HepG2 (cell line): ENCODE data around the gene ARHGAP15. TPM values are rescaled to one million over a fixed set of nuclear protein-coding genes. Genes with fewer than 3 reads are reported as not detected.

ENCODE experiments used
- ATAC-seq: fragments of 200-7000 bp; cut with Tn5 transposase; 3 replicates; pipeline ENCODE4 v1.9.1; 2020; ENCODE audit warnings: mild to moderate bottlenecking, moderate library complexity
- BruUV-seq: library from RNA; stranded (reverse); fragments of 400-500 nt; replicated peaks from 2 replicates; lab custom pipeline; 2021; lab: Mats Ljungman, UMichigan
- CTCF ChIA-PET: fragments of 300-600 bp; formaldehyde crosslinking; extraction: SDS; loops from one replicate; lab custom pipeline; 2021; ENCODE audit warnings: low total read pairs, inconsistent platforms, low intra/inter-chr PET ratio; lab: Yijun Ruan, JAX
- POLR2A ChIA-PET: fragments of 350-600 bp; sonication (Branson Sonifier 250); formaldehyde crosslinking; loops from one replicate; lab custom pipeline; 2020; ENCODE audit warnings: antibody characterized with exemption, inconsistent platforms; lab: Yijun Ruan, JAX
- DNase-seq: peaks from one replicate; pipeline ENCODE4 v3.0.0-alpha.2; 2015; ENCODE audit warnings: low spot score
- FAIRE-seq: peaks from 3 replicates; lab custom pipeline; 2011; peaks lifted over from hg19 to GRCh38; lab: Jason Lieb, UNC
- H2AFZ ChIP-seq: one replicate; pipeline ENCODE4 v1.6.1; 2011; ENCODE audit warnings: low read length, inconsistent platforms
- H3K27ac ChIP-seq: fragments of 300-600 bp; 3 replicates; pipeline ENCODE4 v1.8.0; 2011; ENCODE audit warnings: mixed run types, mild to moderate bottlenecking, mixed read lengths, low read length, inconsistent platforms; ENCODE audit not compliant: insufficient read depth; ENCODE audit errors: extremely low read length
- H3K27me3 ChIP-seq, 2 experiments: fragments of 200-600 bp in 1 of 2; 2 replicates in 1 of 2; 3 replicates in 1 of 2; pipeline versions ENCODE4 v1.6.0 to v1.8.0; 2011; ENCODE audit warnings: low read length in 2 of 2, mild to moderate bottlenecking in 2 of 2, moderate library complexity in 2 of 2, inconsistent platforms in 1 of 2; ENCODE audit not compliant: insufficient read depth in 2 of 2, control insufficient read depth in 1 of 2
- H3K36me3 ChIP-seq, 2 experiments: fragments of 200-600 bp in 1 of 2; replicated peaks in 1 of 2; 2 replicates in 1 of 2; 3 replicates in 1 of 2; pipeline versions ENCODE4 v1.5.1 to v1.8.0; 2011; ENCODE audit warnings: low read length in 2 of 2, inconsistent platforms in 1 of 2; ENCODE audit not compliant: insufficient read depth in 2 of 2, control insufficient read depth in 1 of 2
- H3K4me1 ChIP-seq: 2 replicates; pipeline ENCODE4 v1.5.1; 2012; ENCODE audit warnings: low read length, inconsistent platforms; ENCODE audit not compliant: insufficient read depth
- H3K4me2 ChIP-seq: 2 replicates; pipeline ENCODE4 v1.6.0; 2011; ENCODE audit warnings: low read depth, low read length, inconsistent platforms
- H3K4me3 ChIP-seq, 3 experiments: fragments of 200-600 bp in 1 of 3; sonication (generic), shearing (Covaris generic) in 1 of 3; replicated peaks in 1 of 3; 2 replicates each; pipeline ENCODE4 v1.5.1; 2011 to 2016; ENCODE audit warnings: low read length in 3 of 3, inconsistent platforms in 2 of 3, low read depth in 2 of 3, mild to moderate bottlenecking in 2 of 3, control low read depth in 1 of 3, mixed read lengths in 1 of 3; ENCODE audit not compliant: insufficient read depth in 1 of 3
- H3K79me2 ChIP-seq: one replicate; pipeline ENCODE4 v1.6.1; 2011; ENCODE audit warnings: low read length, inconsistent platforms; ENCODE audit not compliant: insufficient read depth
- H3K9ac ChIP-seq: 2 replicates; pipeline ENCODE4 v1.6.0; 2011; ENCODE audit warnings: mild to moderate bottlenecking, low read depth, low read length, inconsistent platforms; ENCODE audit not compliant: insufficient read depth
- H3K9me3 ChIP-seq: 2 replicates; pipeline ENCODE4 v1.5.1; 2012; ENCODE audit warnings: mild to moderate bottlenecking, low read length
- H4K20me1 ChIP-seq: 2 replicates; pipeline ENCODE4 v1.6.0; 2011; ENCODE audit warnings: inconsistent platforms, mild to moderate bottlenecking, low read length, moderate library complexity; ENCODE audit not compliant: insufficient read depth
- HNF4A ChIP-seq: sonication (generic); formaldehyde crosslinking; IDR thresholded peaks from 2 replicates; pipeline ENCODE4 v1.4.0; 2020; ENCODE audit warnings: missing genetic modification reagents
- KDM4B ChIP-seq: sonication (generic); formaldehyde crosslinking; IDR thresholded peaks from 2 replicates; pipeline ENCODE4 v1.4.0; 2020; ENCODE audit warnings: missing genetic modification reagents
- KLF12 ChIP-seq: sonication (generic); formaldehyde crosslinking; IDR thresholded peaks from 2 replicates; pipeline ENCODE4 v1.4.0; 2020; ENCODE audit warnings: missing genetic modification reagents, borderline replicate concordance
- KLF13 ChIP-seq: sonication (generic); formaldehyde crosslinking; IDR thresholded peaks from 2 replicates; pipeline ENCODE4 v1.4.0; 2020; ENCODE audit warnings: mild to moderate bottlenecking, missing genetic modification reagents
- MZF1 ChIP-seq: sonication (generic); formaldehyde crosslinking; IDR thresholded peaks from 2 replicates; pipeline ENCODE4 v1.8.1; 2023; ENCODE audit warnings: mild to moderate bottlenecking, missing genetic modification reagents, borderline replicate concordance
- PAF1 ChIP-seq: IDR thresholded peaks from 2 replicates; pipeline ENCODE4 v1.6.1; 2016; ENCODE audit warnings: missing genetic modification reagents, missing compliant biosample characterization
- RBAK ChIP-seq: sonication (generic); formaldehyde crosslinking; IDR thresholded peaks from 2 replicates; pipeline ENCODE4 v1.5.1; 2020; ENCODE audit warnings: mild to moderate bottlenecking, missing genetic modification reagents
- ZBTB38 ChIP-seq: sonication (generic); formaldehyde crosslinking; IDR thresholded peaks from 2 replicates; pipeline ENCODE4 v1.5.1; 2020; ENCODE audit warnings: mild to moderate bottlenecking, missing genetic modification reagents
- ZFP41 ChIP-seq: sonication (generic); formaldehyde crosslinking; IDR thresholded peaks from 2 replicates; pipeline ENCODE4 v1.4.0; 2020; ENCODE audit warnings: mild to moderate bottlenecking, missing genetic modification reagents, borderline replicate concordance
- ZNF282 ChIP-seq: fragments of 450-650 bp; IDR thresholded peaks from 2 replicates; pipeline ENCODE4 v1.6.1; 2018; ENCODE audit not compliant: partially characterized antibody
- ZNF891 ChIP-seq: sonication (generic); formaldehyde crosslinking; IDR thresholded peaks from 2 replicates; pipeline ENCODE4 v1.5.0; 2020; ENCODE audit warnings: mild to moderate bottlenecking, missing genetic modification reagents
- in situ Hi-C: cut with HindIII; loops from 2 replicates; pipeline ENCODE4 v1.10.0; 2017; ENCODE audit warnings: low pct_unique_long_range_greater_than_20kb; ENCODE audit not compliant: extremely low pct_ligation_motif_present
- intact Hi-C: fragments of 100-400 bp; cut with micrococcal nuclease; formaldehyde crosslinking; loops from one replicate; pipeline ENCODE4 v1.10.0; 2022; ENCODE audit not compliant: unreplicated experiment
- polyA plus RNA-seq, 8 experiments: library from polyadenylated mRNA; depleted of rRNA in 3 of 8; stranded (reverse) in 7 of 8; unstranded in 1 of 8; fragments of >200 nt; fragmentation: Illumina TruSeq in 4 of 8; extraction: Trizol in 4 of 8; gene quantifications; 2 replicates each; pipeline versions ENCODE4 v1.2.1 to v1.2.3, GENCODE V29; 2011 to 2016; ENCODE audit warnings: low read depth in 4 of 8, missing spikeins in 1 of 8, mixed read lengths in 1 of 8; ENCODE audit not compliant: insufficient read depth in 1 of 8
- total RNA-seq, 5 experiments: library from RNA; depleted of rRNA; stranded (reverse); fragments of >200 nt; fragmentation: Illumina TruSeq; extraction: Trizol; gene quantifications; 2 replicates each; pipeline ENCODE4 v1.2.3, GENCODE V29; 2016; ENCODE audit warnings: low read depth in 1 of 5
- TF ChIP-seq, protein P1 (sequence below): sonication (generic); formaldehyde crosslinking; IDR thresholded peaks from 2 replicates; pipeline ENCODE4 v1.9.0; 2021; ENCODE audit warnings: missing genetic modification reagents, borderline replicate concordance
- TF ChIP-seq, protein P2 (sequence below): sonication (generic); formaldehyde crosslinking; IDR thresholded peaks from 2 replicates; pipeline ENCODE4 v1.4.0; 2020; ENCODE audit warnings: mild to moderate bottlenecking, missing genetic modification reagents
- TF ChIP-seq, protein P3 (sequence below): sonication (generic); formaldehyde crosslinking; IDR thresholded peaks from 2 replicates; pipeline ENCODE4 v1.4.0; 2020; ENCODE audit warnings: mild to moderate bottlenecking, missing genetic modification reagents, borderline replicate concordance

Gene ARHGAP15
- total and polyA plus RNA-seq, 2 of the 13 experiments (the other 11 are each of a cell fraction or from before 2014, with no cell fraction given), result 0.04 TPM; not detected in 1

DNA sequence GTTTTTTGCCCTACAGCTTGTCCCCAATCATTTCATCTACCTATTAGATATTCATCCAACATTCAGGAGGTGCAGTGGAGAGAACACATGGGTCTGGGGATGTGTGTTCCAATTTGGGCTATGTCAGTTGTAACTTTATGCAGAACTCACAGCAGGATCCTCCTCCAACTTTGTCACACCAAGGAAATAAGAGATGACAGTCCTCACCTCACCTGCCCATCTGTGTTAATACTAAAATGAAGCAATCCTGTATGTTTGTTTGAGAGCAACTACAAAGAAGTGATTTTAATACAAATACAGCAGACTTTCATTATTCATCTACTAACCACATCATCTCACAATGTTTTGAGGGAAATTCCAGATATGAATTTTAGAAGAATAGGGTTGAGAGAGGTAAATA is 126.7 kb downstream of the ARHGAP15 start:
- H4K20me1 ChIP-seq, result no peaks in the 10 kb centered on the region
- no peaks in the 10 kb centered on the region for H3K9me3 ChIP-seq
- H3K4me3 ChIP-seq, result no peak overlapping the region
- CTCF ChIA-PET, result no interaction called here
- intact Hi-C loops, result no loop called here
- in situ Hi-C loops, result loop anchor here (5.0 kb wide), 2 partner anchors 94 to 149 kb away; no protein-coding TSS in a partner anchor
- no peak for DNase-seq
- TF ChIP-seq ZFP41 (CRISPR knock-in tag) (no peak), ZNF891 (CRISPR knock-in tag) (no peak), HNF4A (CRISPR knock-in tag) (no peak), KLF12 (CRISPR knock-in tag) (no peak), PAF1 (CRISPR knock-in tag) (no peak), KDM4B (CRISPR knock-in tag) (no peak), ZBTB38 (CRISPR knock-in tag) (no peak), ZNF282 (no peak), KLF13 (CRISPR knock-in tag) (no peak), RBAK (CRISPR knock-in tag) (no peak), MZF1 (CRISPR knock-in tag) (no peak)
- TF ChIP-seq, protein P1, sequence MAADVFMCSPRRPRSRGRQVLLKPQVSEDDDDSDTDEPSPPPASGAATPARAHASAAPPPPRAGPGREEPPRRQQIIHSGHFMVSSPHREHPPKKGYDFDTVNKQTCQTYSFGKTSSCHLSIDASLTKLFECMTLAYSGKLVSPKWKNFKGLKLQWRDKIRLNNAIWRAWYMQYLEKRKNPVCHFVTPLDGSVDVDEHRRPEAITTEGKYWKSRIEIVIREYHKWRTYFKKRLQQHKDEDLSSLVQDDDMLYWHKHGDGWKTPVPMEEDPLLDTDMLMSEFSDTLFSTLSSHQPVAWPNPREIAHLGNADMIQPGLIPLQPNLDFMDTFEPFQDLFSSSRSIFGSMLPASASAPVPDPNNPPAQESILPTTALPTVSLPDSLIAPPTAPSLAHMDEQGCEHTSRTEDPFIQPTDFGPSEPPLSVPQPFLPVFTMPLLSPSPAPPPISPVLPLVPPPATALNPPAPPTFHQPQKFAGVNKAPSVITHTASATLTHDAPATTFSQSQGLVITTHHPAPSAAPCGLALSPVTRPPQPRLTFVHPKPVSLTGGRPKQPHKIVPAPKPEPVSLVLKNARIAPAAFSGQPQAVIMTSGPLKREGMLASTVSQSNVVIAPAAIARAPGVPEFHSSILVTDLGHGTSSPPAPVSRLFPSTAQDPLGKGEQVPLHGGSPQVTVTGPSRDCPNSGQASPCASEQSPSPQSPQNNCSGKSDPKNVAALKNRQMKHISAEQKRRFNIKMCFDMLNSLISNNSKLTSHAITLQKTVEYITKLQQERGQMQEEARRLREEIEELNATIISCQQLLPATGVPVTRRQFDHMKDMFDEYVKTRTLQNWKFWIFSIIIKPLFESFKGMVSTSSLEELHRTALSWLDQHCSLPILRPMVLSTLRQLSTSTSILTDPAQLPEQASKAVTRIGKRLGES (CRISPR knock-in tag), result no peak
- TF ChIP-seq, protein P2, sequence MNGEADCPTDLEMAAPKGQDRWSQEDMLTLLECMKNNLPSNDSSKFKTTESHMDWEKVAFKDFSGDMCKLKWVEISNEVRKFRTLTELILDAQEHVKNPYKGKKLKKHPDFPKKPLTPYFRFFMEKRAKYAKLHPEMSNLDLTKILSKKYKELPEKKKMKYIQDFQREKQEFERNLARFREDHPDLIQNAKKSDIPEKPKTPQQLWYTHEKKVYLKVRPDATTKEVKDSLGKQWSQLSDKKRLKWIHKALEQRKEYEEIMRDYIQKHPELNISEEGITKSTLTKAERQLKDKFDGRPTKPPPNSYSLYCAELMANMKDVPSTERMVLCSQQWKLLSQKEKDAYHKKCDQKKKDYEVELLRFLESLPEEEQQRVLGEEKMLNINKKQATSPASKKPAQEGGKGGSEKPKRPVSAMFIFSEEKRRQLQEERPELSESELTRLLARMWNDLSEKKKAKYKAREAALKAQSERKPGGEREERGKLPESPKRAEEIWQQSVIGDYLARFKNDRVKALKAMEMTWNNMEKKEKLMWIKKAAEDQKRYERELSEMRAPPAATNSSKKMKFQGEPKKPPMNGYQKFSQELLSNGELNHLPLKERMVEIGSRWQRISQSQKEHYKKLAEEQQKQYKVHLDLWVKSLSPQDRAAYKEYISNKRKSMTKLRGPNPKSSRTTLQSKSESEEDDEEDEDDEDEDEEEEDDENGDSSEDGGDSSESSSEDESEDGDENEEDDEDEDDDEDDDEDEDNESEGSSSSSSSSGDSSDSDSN (CRISPR knock-in tag), result no peak
- TF ChIP-seq, protein P3, sequence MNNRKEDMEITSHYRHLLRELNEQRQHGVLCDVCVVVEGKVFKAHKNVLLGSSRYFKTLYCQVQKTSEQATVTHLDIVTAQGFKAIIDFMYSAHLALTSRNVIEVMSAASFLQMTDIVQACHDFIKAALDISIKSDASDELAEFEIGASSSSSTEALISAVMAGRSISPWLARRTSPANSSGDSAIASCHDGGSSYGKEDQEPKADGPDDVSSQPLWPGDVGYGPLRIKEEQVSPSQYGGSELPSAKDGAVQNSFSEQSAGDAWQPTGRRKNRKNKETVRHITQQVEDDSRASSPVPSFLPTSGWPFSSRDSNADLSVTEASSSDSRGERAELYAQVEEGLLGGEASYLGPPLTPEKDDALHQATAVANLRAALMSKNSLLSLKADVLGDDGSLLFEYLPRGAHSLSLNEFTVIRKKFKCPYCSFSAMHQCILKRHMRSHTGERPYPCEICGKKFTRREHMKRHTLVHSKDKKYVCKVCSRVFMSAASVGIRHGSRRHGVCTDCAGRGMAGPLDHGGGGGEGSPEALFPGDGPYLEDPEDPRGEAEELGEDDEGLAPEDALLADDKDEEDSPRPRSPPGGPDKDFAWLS (CRISPR knock-in tag), result no peak
- H2AFZ ChIP-seq, result no peak overlapping the region
- H3K27ac ChIP-seq, result no peak overlapping the region
- no peak overlapping the region for H3K4me2 ChIP-seq
- POLR2A ChIA-PET, result no interaction called here
- H3K36me3 ChIP-seq, result no peaks in the 10 kb centered on the region
- BruUV-seq, result no TSS peak
- no peak for ATAC-seq
- H3K27me3 ChIP-seq, result no peaks in the 10 kb centered on the region
- no peak overlapping the region for H3K9ac ChIP-seq
- H3K79me2 ChIP-seq, result no peaks in the 10 kb centered on the region
- no peak for FAIRE-seq
- H3K4me1 ChIP-seq, result no peaks in the 10 kb centered on the region
